HEK293 (cell line): ENCODE measurements around the gene RIPK1.

Source experiments
- CTCF ChIP-seq: fragments of 450-650 bp; formaldehyde crosslinking; IDR thresholded peaks from 2 replicates; pipeline ENCODE4 v1.5.1; 2016; ENCODE audit warnings: missing biosample characterization, missing genetic modification characterization
- KLF8 ChIP-seq: fragments of 450-650 bp; formaldehyde crosslinking; IDR thresholded peaks from 2 replicates; pipeline ENCODE4 v1.5.1; 2016; ENCODE audit warnings: missing biosample characterization, missing genetic modification characterization
- ZFP37 ChIP-seq: fragments of 450-650 bp; formaldehyde crosslinking; IDR thresholded peaks from 2 replicates; pipeline ENCODE4 v1.5.1; 2016; ENCODE audit warnings: missing biosample characterization, missing genetic modification characterization
- ZNF132 ChIP-seq: fragments of 450-650 bp; formaldehyde crosslinking; IDR thresholded peaks from 2 replicates; pipeline ENCODE4 v1.5.1; 2017; ENCODE audit warnings: missing biosample characterization, missing genetic modification characterization, borderline replicate concordance
- ZNF223 ChIP-seq: fragments of 450-650 bp; formaldehyde crosslinking; IDR thresholded peaks from 2 replicates; pipeline ENCODE4 v1.5.1; 2016; ENCODE audit warnings: missing biosample characterization, missing genetic modification characterization
- ZNF423 ChIP-seq: fragments of 450-650 bp; formaldehyde crosslinking; IDR thresholded peaks from 2 replicates; pipeline ENCODE4 v1.5.1; 2016; ENCODE audit warnings: missing biosample characterization, missing genetic modification characterization
- ZNF560 ChIP-seq: fragments of 450-650 bp; formaldehyde crosslinking; IDR thresholded peaks from 2 replicates; pipeline ENCODE4 v1.5.1; 2017; ENCODE audit warnings: missing biosample characterization, missing genetic modification characterization, borderline replicate concordance
- ZNF660 ChIP-seq: fragments of 450-650 bp; IDR thresholded peaks from 2 replicates; pipeline ENCODE4 v1.5.1; 2018; ENCODE audit warnings: missing biosample characterization, mild to moderate bottlenecking, missing genetic modification characterization
- ZNF707 ChIP-seq: fragments of 450-650 bp; formaldehyde crosslinking; IDR thresholded peaks from 2 replicates; pipeline ENCODE4 v1.5.1; 2016; ENCODE audit warnings: missing biosample characterization, missing genetic modification characterization
- ZNF777 ChIP-seq: fragments of 450-650 bp; formaldehyde crosslinking; IDR thresholded peaks from 2 replicates; pipeline ENCODE4 v1.5.1; 2017; ENCODE audit warnings: missing biosample characterization, missing genetic modification characterization, borderline replicate concordance

GRCh38 chr6:3036861-3037637 is 31.2 kb upstream of the RIPK1 start:
- TF ChIP-seq CTCF (no peak), ZNF777 (tag by site-specific recombination) (no peak), ZNF560 (tag by site-specific recombination) (no peak), ZFP37 (tag by site-specific recombination) (no peak), ZNF132 (no peak), ZNF707 (tag by site-specific recombination) (no peak), ZNF660 (tag by site-specific recombination) (no peak), ZNF423 (no peak), KLF8 (tag by site-specific recombination) (no peak), ZNF223 (tag by site-specific recombination) (no peak)
